ENCODE measurements around the gene ARID4B.

DNA sequence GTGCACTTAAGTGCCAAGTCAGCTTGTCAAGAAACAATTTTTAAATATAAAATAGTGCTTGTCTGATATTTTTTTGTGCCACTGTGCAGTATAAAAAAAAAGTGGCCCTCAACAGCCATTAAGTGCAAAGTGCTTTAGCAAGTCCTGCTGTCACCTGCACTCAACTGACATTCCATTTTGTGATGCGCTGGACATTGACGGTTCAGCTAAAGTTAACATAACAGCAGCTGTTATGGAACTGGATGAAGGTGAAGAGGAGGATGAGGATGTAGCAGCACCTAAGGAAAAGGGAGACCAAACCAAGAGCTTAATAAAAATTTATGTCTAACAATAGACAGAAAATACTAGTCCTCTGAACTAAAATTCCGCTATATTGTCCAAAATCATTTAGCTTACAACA, 159.6 kb downstream of the ARID4B start:
- TF ChIP-seq, protein P1, sequence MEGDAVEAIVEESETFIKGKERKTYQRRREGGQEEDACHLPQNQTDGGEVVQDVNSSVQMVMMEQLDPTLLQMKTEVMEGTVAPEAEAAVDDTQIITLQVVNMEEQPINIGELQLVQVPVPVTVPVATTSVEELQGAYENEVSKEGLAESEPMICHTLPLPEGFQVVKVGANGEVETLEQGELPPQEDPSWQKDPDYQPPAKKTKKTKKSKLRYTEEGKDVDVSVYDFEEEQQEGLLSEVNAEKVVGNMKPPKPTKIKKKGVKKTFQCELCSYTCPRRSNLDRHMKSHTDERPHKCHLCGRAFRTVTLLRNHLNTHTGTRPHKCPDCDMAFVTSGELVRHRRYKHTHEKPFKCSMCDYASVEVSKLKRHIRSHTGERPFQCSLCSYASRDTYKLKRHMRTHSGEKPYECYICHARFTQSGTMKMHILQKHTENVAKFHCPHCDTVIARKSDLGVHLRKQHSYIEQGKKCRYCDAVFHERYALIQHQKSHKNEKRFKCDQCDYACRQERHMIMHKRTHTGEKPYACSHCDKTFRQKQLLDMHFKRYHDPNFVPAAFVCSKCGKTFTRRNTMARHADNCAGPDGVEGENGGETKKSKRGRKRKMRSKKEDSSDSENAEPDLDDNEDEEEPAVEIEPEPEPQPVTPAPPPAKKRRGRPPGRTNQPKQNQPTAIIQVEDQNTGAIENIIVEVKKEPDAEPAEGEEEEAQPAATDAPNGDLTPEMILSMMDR (conservative IDR thresholded peaks at IDR 0.05 in 1 of 2, IDR thresholded peaks at IDR 0.05 in 1 of 2; ENCODE audit: low read depth in 1 of 2, low read length in 2 of 2): no peak
- TF ChIP-seq EZH2 (IDR thresholded peaks at IDR 0.05; ENCODE audit: low read length, missing control alignments): no peak
